OCI-M2 (cell line): ENCODE results near the gene DAGLA.

Source experiments
- DNase-seq: peaks from one replicate; lab custom pipeline; 2025; ENCODE audit not compliant: unreplicated experiment; lab: John Stamatoyannopoulos, UW

Gene DAGLA

DNA sequence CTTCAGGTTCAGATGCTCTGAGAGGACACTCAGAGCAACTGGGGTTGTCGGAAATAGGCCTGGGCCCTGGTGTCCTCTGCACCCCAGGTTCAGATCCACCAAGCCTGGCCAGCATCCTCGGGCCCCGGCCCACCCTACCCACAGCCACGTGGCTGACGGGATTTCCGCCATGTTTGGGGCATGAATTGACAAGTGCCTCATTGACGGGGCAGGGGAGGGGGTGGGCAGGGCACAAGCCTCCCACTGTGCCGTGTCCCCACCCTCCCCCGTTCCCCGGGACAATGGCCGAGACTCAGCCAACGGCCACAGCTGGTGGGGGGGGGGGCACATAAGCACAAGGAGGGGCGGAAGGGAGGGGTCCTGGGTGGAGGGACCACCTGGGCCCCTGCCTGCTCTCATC lies 80.8 kb downstream of the DAGLA start:
- no peak for DNase-seq

- no peak for DNase-seq
These were observed 81.4 kb downstream of the DAGLA start for GRCh38 chr11:61761440-61762222.

- no peak for DNase-seq
These were observed 82.0 kb downstream of the DAGLA start for GRCh38 chr11:61762223-61762615.

GRCh38 chr11:61762798-61763197 lies 82.6 kb downstream of the DAGLA start:
- no peak for DNase-seq

DNA sequence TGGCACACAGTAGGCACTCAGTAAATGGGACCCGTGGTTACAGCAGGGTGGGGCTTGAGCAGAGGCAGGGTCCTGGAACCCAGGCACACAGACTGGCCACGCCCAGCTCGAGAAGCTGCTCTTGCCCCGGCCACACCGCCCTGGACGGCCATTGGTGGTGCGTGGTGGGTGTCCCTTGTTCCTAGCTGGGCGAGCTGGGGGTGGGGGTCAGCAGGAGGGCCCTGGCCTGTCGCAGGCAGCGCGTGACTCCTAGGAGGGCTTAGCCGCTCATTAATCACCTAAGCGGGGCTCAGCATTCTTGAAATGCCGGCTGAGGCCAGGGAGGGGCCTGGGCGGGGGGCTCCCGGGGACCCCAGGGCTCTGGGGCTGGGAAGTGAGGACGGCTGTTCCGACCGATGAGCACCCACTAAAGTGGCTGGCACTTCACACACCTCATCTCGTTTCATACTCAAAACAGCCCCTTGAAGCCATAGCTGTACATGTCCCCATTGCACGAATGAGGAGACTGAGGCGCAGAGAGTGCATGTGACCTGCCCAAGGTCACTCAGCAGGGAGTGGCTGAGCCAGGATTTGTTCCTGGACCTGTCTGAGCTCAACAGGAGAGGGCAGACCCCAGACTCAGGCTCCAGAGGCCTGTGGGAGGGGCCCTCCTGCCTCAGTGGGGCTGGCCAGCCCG lies 83.9 kb downstream of the DAGLA start:
- no peak for DNase-seq

DNA sequence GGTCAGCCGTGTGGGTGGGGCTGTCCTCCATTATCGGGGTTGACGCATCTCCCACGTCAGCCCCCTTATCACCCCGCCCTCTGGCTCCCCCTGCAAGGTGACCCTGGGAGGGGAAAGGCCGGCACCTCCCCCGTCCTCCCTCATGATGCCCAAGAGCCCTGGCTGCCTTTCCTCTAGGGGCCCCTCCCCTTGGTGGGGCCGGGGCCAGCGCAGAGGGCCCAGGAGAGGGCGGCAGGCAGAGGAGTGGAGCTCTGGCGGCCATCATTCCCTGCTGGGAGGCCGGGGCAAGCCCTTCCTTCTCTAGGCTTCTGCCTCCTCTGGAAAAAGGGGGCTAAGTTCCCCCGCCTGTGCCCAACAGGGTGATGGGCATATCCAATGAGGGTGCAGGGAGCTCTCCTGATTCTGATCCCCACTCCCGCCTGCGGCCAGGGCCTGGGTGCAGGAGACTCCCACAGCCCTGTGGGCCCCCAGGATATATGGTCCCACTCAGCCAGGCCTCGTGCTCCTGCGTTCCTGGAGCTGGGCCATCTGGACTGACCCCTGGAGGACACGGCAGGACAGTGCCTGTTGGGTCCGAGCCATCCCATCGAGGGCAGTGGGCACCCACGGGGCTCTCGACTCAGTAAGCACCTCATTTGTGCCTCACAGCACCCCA lies 84.5 kb downstream of the DAGLA start:
- no peak for DNase-seq

GRCh38 chr11:61765550-61766253 lies 85.5 kb downstream of the DAGLA start:
- no peak for DNase-seq

DNA sequence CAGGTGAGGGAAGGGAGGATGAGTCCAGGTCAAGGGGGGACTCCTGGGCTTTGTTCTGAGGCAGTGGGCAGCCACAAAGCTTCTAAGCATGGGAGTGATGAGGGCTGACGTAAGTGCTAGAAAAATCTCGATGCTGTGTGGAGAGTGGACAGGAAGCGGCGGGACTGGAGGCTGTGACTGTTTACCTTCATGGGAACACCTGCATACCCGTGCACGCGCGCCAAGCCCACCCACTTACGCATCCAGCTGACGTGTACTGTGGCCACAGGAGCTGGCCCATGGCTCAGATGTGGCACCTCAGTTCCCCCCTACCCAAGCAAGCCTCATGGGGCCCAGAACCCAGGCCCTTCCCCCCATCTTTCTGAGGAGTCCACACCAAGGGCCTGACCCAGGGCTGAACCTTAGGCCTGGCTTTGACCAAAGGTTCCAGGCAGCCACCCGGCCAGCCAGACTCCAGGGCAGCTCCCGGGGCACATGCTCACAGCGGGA lies 86.2 kb downstream of the DAGLA start:
- DNase-seq, result no peak

DNA sequence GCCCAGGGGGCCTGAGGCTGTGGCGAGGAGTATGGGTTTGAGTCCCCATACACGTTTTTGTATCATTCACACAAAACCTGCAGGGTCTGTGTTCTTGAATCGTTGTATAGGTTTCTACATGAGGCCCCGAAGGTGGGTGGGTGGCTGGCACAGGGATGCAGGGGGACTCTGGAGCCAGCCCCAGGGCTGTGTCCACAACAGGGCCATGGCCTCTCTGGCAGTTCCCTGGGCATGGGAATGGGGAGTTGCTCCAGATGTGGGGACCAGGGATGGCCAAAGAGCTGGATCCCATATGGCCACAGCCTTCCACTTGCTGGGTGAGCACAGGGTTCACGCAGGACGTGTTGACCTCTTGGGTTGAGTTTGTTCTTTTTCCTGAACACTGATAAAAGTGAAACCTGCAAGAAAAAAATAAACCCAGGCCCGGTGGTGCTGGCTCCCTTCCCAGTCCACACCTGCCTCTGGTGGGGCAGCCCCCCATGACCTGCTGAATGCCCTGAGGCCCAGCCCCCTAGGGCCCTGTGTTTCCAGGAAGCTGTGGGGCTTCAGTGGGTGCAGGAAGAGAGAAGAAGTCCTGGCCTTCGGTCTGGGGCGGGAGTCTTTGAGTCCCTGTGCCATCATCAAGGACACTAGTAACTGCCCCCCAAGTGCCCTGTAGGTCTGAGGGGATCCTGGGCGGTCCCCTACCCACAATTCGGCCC lies 88.3 kb downstream of the DAGLA start:
- DNase-seq, result no peak

- DNase-seq, result no peak
These were observed 89.2 kb downstream of the DAGLA start for GRCh38 chr11:61769169-61769920.

DNA sequence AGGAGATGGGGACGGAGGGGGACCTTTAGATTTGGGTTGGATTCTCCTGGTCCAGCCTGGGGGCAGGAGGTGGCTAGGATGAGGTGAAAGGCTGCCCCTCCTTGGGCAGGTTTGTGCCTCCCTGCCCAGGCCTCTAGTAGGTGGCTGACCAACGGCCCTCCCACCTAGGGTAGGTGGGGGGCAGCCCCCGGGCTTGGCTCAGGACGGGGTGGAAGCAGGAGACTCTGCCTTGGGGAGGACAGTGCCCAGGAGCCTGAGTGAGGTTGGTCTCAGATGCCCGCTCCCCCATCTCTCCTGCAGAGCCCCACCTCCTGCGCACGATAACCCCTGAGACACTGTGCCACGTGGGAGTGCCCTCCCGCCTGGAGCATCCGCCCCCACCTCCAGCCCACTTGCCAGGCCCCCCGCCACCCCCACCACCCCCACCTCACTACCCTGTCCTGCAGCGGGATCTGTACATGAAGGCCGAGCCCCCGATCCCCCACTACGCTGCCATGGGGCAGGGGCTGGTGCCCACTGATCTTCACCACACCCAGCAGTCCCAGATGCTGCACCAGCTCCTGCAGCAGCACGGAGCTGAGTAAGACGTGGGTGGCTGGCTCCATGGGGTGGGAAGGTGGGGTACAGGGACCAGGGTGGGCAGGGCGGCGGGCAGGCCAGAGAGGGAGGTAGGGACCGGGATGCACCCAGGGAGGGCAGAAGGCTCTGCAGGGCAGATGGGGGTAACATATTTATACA lies 89.9 kb downstream of the DAGLA start:
- DNase-seq, result no peak

DNA sequence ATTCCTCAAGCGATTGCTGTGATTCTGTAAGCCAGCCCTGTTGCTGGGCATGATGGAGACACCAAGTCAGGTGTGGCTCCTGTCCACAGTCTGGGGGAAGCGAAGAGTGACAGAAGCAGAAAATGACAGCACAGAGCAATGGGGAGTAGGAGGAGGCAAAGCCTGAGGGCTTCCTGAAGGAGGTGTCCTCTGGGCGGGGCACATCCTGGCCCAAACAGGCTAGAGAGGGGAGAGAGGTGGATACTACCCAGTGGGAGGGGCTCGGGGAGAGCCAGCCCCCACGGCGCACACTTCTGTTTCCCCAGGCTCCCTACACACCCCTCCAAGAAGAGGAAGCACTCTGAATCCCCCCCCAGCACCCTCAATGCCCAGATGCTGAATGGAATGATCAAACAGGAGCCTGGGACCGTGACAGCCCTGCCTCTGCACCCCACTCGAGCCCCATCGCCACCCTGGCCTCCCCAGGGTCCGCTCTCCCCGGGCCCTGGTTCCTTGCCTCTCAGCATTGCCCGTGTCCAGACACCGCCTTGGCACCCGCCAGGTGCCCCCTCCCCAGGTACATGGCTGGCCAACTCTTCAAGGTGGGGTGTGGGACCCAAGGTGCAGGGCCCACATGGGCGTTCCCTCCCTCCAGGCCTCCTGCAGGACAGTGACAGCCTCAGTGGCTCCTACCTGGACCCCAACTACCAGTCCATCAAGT lies 91.2 kb downstream of the DAGLA start:
- DNase-seq, result no peak

DNA sequence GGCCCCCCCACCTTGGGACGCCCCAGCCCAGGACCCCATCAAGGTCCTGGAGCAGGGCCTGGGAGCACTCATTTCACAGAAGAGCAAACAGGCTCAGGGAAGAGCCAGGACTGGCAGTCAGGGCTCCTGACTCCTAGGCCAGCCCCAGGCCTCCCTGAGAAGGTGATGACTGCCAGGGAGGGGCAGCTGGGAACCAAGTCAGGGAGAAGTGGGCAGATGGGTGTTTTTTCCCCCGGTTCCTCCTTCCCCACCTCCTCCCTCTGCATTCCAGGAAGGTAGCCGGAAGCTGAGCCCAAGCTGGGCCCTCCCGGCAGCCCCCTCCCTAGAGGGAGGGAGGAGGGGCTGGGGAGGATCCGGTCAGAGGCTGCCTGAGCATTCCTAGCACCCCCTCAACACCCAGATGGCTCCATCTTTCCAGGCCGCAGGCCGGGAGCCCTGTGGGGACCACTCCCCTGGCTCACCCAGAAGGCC lies 91.8 kb downstream of the DAGLA start:
- DNase-seq, result no peak

DNA sequence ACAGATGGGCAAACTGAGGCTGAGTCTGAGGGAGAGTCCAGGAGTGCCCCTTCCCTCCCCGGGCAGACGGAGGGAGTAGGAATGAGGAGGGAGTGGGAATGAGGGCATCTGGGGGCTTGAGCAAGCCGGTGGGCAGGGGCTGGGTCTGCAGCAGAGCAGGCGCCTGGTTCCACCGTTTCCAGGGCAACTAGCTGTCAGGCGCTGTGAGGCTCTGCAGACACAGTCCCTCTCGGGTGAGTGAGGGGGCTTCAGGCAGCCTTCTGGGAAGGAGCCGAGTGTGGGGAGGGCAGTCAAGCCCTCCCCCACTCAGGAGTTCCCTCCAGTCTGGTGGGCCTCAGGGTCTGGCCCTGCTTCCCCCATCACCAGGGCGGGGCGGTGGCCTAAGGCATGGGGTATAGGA lies 93.2 kb downstream of the DAGLA start:
- no peak for DNase-seq

DNA sequence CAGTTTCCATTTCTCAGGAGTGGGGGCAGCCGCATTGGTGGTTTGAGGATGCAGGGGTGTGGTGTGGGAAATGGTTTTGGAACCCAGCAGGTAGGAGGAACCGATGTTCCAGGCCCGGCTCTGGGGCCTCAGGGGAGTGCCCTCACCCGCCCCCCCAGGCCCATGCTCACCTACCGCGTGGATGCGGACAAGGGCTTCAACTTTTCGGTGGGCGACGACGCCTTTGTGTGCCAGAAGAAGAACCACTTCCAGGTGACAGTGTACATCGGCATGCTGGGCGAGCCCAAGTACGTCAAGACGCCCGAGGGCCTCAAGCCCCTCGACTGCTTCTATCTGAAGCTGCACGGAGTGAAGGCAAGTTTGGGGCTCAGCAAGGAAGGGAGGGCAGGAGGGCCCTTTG lies 93.6 kb downstream of the DAGLA start:
- no peak for DNase-seq

- DNase-seq, result no peak
These were observed 94.2 kb downstream of the DAGLA start for GRCh38 chr11:61774411-61774810.

- DNase-seq, result no peak
These were observed 94.9 kb downstream of the DAGLA start for GRCh38 chr11:61775106-61775505.
